ENCODE measurements around the gene FILIP1. TPM values are rescaled to one million over a fixed set of nuclear protein-coding genes. Genes with fewer than 3 reads are reported as not detected.

The FILIP1 gene
- total RNA-seq, 2 donors from 2014 or later: 0.07 to 0.08 TPM

DNA sequence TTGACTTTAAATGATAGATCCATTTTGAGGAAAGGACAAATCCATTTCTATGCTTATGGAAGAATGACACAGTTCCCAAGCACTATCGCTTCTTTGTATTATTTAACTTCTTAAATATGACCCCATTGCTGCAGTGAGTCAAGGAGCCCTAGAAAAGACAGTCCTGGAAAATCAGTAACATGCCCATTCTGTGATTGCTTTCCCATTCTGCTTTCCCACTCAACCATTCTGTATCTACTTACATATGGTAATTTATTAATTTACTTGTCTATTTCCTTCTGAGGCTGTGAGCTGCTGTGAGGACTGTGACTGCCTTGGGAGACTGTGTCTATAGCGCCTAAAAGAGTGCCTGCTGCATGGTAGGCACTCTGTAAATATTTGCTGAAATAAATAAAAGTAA lies 123.6 kb downstream of the FILIP1 start:
- DNase-seq (no peak), ATAC-seq (no peak)
- Mint-ChIP-seq H3K27me3 (peaks cover 16% of the 10 kb centered on the region), H3K4me1 (peaks cover under 1% of the 10 kb centered on the region), H3K36me3 (ENCODE audit: low read depth) (no peaks in the 10 kb centered on the region), H3K4me3 (no peak overlapping the region), H3K27ac (no peak overlapping the region)
- no peaks in the 10 kb centered on the region for H3K9me3 ChIP-seq (ENCODE audit: control insufficient read depth, low read length, poor library complexity, severe bottlenecking)

DNA sequence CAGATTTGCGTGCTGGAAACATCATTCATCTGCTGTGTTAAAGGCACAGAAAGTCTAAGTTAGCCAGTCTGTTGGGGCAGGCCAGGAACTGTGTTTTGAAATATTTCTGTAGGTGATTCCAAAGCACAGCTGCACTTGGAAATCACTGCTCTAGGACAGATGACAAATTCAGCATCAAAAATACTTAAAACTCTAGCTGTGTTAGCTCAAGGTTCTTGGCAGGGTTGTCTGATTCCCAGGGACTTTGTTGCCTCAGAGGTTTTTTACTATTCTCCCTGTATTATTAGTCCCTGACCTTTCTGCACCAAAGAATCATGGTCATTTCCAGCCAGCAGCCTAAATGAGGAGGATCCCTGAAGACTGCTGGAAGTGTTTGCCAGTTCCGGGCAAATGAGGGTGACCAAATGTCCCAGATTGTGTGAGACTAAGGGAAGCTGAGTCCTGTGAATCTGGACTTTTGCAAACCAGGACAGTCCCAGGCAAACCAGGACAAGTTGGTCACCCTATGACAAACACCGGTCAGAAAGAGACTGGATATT lies 124.7 kb downstream of the FILIP1 start:
- H3K9me3 ChIP-seq (ENCODE audit: control insufficient read depth, low read length, poor library complexity, severe bottlenecking): no peaks in the 10 kb centered on the region
- no peaks in the 10 kb centered on the region for H3K36me3 Mint-ChIP-seq (ENCODE audit: low read depth)
- H3K4me3 Mint-ChIP-seq: no peak overlapping the region
- H3K27ac Mint-ChIP-seq: no peak overlapping the region
- DNase-seq (no peak), ATAC-seq (no peak)
- H3K4me1 Mint-ChIP-seq: no peaks in the 10 kb centered on the region
- peaks cover 13% of the 10 kb centered on the region for H3K27me3 Mint-ChIP-seq

DNA sequence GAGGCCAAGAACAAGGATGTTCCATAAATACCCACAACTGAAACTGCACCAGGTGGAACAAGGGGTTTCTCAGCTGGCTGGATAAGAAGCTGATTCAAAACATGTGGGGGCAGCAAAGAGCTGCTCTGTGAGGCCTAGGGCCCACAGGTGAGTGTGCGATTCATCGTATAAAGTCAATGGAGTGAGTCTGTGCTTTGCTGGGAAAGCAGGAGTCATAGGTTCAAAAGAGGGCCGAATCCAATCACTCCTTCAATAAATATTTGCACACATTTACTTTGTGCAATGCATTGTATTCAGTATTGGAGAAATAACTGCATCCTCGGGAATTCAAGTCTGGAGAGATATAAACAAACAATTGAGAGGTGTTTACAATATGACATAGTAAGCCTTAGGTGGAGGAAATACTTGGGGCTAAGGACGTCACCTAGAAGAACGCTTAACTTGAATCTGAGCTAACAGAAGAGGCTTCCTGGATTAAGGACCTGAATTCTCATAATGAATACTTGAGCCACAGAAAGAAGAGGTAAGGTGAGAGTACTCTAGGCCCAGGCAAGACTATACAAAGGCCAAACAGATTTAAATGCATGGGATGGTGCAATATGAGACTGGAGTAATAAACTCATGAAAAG lies 125.3 kb downstream of the FILIP1 start:
- no peak overlapping the region for H3K27ac Mint-ChIP-seq
- H3K36me3 Mint-ChIP-seq (ENCODE audit: low read depth): no peaks in the 10 kb centered on the region
- no peak overlapping the region for H3K4me3 Mint-ChIP-seq
- H3K4me1 Mint-ChIP-seq: no peaks in the 10 kb centered on the region
- no peaks in the 10 kb centered on the region for H3K9me3 ChIP-seq (ENCODE audit: control insufficient read depth, low read length, poor library complexity, severe bottlenecking)
- H3K27me3 Mint-ChIP-seq: peaks cover 16% of the 10 kb centered on the region
- ATAC-seq: no peak
- DNase-seq: no peak

DNA sequence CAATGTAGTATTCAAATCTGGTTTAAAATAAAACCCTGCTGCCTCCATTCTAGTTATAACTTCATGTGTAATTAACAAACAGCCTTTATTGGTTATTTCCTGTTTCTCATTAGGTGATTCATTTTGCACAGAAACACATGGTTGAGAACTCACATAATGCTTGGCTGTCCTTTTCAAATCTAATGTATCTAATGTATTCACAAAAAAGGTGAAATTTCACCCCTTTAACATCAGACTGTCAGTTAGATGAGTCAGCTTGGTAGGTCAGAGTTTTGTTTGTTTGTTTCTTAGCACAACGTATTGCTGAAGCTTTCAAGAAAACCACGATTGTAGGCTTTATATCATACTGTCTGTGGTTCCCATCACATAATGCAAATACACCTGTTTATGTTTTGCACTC lies 130.3 kb downstream of the FILIP1 start:
- H3K27ac Mint-ChIP-seq: no peak overlapping the region
- H3K36me3 Mint-ChIP-seq (ENCODE audit: low read depth): peaks cover under 1% of the 10 kb centered on the region
- no peaks in the 10 kb centered on the region for H3K4me1 Mint-ChIP-seq

DNA sequence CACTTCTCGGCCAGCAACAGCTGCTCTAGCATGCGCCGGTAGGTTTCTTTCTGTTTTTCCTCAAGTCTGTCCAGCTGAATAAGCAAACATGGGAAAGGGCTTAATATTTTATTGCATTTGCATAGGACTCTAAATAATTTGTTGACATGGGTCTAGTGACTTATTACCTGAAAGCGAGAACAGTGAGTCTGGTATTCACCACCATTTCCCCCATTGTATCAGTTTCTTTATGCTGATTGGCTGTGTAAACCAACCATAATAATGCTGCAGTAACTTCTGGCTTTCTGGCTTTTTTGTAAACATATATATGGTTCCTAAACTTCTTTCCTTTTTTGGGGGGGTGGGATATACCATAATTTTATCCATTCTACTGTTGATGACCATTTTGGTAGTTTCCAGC lies 140.0 kb downstream of the FILIP1 start:
- ATAC-seq (no peak), DNase-seq (no peak)
- Mint-ChIP-seq H3K4me3 (no peak overlapping the region), H3K27me3 (peaks cover 56% of the 10 kb centered on the region), H3K4me1 (peaks cover 2% of the 10 kb centered on the region), H3K36me3 (ENCODE audit: low read depth) (peaks cover 4% of the 10 kb centered on the region), H3K27ac (no peak overlapping the region)
- H3K9me3 ChIP-seq (ENCODE audit: control insufficient read depth, low read length, poor library complexity, severe bottlenecking): no peaks in the 10 kb centered on the region

More for the DNA sequence above, 130.3 kb downstream of the FILIP1 start:
- H3K9me3 ChIP-seq (ENCODE audit: control insufficient read depth, low read length, poor library complexity, severe bottlenecking): no peaks in the 10 kb centered on the region
- H3K4me3 Mint-ChIP-seq: no peak overlapping the region
- ATAC-seq: no peak
- DNase-seq: no peak
- H3K27me3 Mint-ChIP-seq: peaks cover 10% of the 10 kb centered on the region

DNA sequence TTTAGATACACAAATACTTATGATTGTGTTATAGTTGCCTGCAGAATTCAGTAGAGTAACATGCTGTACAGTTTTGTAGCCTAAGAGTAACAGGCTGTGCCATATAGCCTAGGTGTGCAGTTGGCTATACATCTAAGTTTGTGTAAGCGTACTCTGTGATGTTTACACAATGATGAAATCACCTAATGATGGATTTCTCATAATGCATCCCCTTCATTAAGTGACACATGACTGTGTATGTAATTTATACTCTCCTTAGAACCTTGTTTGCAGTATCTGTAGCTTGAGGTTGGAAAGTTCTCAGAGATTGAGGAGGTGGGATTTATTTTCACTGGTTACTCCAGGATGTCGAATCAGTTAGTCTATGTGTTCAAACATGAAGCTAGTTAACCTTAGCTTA lies 142.0 kb downstream of the FILIP1 start:
- Mint-ChIP-seq H3K27me3 (peaks cover 62% of the 10 kb centered on the region), H3K27ac (no peak overlapping the region), H3K36me3 (ENCODE audit: low read depth) (no peaks in the 10 kb centered on the region), H3K4me1 (peaks cover 2% of the 10 kb centered on the region), H3K4me3 (no peak overlapping the region)
- H3K9me3 ChIP-seq (ENCODE audit: control insufficient read depth, low read length, poor library complexity, severe bottlenecking): no peaks in the 10 kb centered on the region
- DNase-seq (no peak), ATAC-seq (no peak)

DNA sequence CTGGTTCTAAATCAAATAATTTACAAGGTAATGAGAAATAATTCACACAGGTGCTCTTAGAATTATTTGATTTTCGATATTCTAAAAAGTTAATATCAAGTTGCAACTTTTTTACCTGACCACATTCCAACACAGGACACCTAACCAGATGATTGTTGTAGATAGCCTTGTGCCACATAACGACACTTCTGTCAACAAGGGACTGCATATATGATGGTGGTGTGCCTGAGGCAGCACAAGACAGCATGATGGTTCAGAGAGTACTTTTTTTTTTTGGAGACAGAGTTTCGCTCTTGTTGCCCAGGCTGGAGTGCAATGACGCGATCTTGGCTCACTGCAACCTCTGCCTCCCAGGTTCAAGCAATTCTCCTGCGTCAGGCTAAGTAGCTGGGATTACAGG lies 142.8 kb downstream of the FILIP1 start:
- no peaks in the 10 kb centered on the region for H3K36me3 Mint-ChIP-seq (ENCODE audit: low read depth)
- no peak overlapping the region for H3K4me3 Mint-ChIP-seq
- no peak overlapping the region for H3K27ac Mint-ChIP-seq
- ATAC-seq (no peak), DNase-seq (no peak)
- H3K9me3 ChIP-seq (ENCODE audit: control insufficient read depth, low read length, poor library complexity, severe bottlenecking): no peaks in the 10 kb centered on the region
- peaks cover 2% of the 10 kb centered on the region for H3K4me1 Mint-ChIP-seq
- H3K27me3 Mint-ChIP-seq: peaks cover 62% of the 10 kb centered on the region

DNA sequence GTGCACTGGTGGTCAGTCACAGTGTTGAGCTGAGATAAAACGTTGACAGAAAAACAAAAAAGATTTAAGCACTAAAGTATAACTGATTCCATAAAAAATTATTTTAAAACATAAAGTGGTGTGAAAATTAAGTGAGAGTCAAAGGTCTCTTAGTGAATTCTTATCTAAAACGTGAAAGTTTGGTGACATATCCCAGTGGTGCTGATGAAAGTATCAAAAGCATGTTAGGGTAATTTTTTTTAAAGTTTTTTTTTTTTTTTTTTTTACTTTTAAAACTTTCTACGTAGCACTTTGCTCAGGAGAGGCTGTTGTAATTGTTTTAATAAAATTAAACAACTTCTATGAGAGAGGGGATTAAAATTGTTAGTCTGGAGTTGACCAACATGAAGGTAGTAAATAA lies 143.4 kb downstream of the FILIP1 start:
- Mint-ChIP-seq H3K4me3 (no peak overlapping the region), H3K27me3 (peaks cover 63% of the 10 kb centered on the region)

DNA sequence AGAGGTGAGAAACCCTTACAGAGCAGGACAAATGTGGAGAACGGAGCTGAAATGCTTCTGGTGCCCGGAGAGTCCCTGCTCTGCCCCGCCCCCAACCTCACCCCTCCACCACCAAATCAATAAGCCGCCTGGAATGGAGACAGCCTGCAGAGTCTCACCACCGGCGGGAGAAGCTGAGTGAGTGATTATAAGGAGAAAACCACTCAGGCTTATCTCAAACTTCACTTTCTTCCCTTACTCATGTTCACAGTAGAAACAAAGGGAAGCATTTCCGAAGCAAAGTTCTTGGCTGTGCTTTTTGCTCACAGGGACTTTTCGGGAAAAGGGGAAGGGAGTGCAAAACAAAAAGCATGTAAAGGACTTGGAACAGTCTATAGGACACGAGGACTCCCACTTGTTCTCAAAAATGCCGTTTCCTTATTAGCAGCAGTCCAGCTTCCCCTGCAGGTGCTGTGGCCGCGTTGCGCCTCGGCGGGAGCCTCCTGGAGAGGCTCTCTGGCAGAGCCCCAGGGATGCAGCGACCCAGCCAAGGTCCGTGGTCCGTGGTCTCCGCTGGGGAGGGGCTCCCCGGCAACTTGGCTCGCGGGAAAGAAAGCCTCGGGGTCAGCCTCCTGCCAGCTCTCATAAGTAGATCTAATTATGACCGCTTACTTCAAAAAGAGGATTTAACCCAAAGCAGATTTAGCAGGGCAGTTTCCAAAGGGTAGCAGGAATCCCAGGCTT lies 144.2 kb downstream of the FILIP1 start:
- no peaks in the 10 kb centered on the region for H3K36me3 Mint-ChIP-seq (ENCODE audit: low read depth)
- H3K4me3 Mint-ChIP-seq: no peak overlapping the region
- peaks cover 57% of the 10 kb centered on the region for H3K27me3 Mint-ChIP-seq

More for the DNA sequence above, 143.4 kb downstream of the FILIP1 start:
- ATAC-seq: no peak
- H3K9me3 ChIP-seq (ENCODE audit: control insufficient read depth, low read length, poor library complexity, severe bottlenecking): no peaks in the 10 kb centered on the region
- no peak for DNase-seq
- H3K36me3 Mint-ChIP-seq (ENCODE audit: low read depth): no peaks in the 10 kb centered on the region
- H3K4me1 Mint-ChIP-seq: peaks cover 2% of the 10 kb centered on the region
- H3K27ac Mint-ChIP-seq: no peak overlapping the region

DNA sequence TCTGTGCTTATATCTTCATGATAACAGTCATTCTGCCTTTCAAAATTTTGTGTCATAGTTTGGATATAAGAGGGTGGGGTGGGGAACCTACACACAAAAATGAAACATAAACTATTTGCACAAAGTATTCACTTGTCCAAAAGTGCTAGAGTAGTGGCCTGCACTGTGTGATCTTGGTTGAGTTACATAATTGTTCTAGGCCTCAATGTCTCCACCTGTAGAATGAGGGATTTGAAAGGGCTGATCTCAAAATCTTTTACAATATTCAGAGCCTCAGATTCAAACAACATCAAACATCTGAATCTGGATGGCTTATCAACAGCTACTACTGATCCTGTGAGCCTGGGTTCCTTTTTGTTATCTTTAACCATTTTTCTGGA lies 144.7 kb downstream of the FILIP1 start:
- no peak for ATAC-seq
- H3K4me1 Mint-ChIP-seq: peaks cover 2% of the 10 kb centered on the region
- peaks cover 2% of the 10 kb centered on the region for H3K36me3 Mint-ChIP-seq (ENCODE audit: low read depth)
- no peak for DNase-seq
- no peak overlapping the region for H3K4me3 Mint-ChIP-seq
- H3K27ac Mint-ChIP-seq: no peak overlapping the region
- H3K9me3 ChIP-seq (ENCODE audit: control insufficient read depth, low read length, poor library complexity, severe bottlenecking): no peaks in the 10 kb centered on the region
- H3K27me3 Mint-ChIP-seq: peaks cover 54% of the 10 kb centered on the region

More for the DNA sequence above, 144.2 kb downstream of the FILIP1 start:
- no peaks in the 10 kb centered on the region for H3K9me3 ChIP-seq (ENCODE audit: control insufficient read depth, low read length, poor library complexity, severe bottlenecking)
- ATAC-seq (no peak), DNase-seq (no peak)
- Mint-ChIP-seq H3K27ac (no peak overlapping the region), H3K4me1 (peaks cover 2% of the 10 kb centered on the region)

DNA sequence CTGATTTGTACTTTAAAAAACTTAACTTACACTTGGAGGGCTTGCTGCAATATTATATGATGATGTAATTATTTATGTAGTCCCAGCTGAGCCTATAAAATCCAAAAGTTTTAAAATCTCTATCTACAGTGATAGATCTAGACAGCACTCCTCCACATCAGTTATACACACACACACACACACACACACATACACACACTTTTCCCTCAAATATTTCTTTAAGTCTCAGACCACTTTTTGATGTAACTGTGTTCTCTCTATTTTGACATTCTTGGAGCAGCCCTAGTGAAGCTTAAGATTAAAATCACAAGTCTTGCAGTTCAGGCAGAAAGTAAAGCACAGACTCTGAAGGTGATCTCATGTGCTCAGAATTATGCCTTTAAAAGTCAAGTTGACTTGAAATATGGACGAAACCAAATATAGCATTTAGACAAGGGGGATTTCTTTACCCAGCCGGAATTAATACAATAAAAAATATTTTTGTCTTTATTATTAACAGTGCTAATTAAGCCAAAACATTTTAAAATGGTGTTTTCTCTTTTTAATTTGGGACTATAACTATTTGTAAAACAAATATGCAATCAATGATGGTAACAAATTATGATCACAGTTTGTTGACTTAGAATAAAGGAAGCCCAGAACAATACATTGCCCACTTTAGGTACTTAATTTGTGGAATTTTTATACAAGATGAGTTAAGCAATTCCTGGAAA lies 145.5 kb downstream of the FILIP1 start:
- H3K27ac Mint-ChIP-seq: no peak overlapping the region
- H3K36me3 Mint-ChIP-seq (ENCODE audit: low read depth): peaks cover 2% of the 10 kb centered on the region
- ATAC-seq (no peak), DNase-seq (no peak)
- peaks cover 46% of the 10 kb centered on the region for H3K27me3 Mint-ChIP-seq
- no peaks in the 10 kb centered on the region for H3K9me3 ChIP-seq (ENCODE audit: control insufficient read depth, low read length, poor library complexity, severe bottlenecking)
- H3K4me3 Mint-ChIP-seq: no peak overlapping the region
- peaks cover 2% of the 10 kb centered on the region for H3K4me1 Mint-ChIP-seq

DNA sequence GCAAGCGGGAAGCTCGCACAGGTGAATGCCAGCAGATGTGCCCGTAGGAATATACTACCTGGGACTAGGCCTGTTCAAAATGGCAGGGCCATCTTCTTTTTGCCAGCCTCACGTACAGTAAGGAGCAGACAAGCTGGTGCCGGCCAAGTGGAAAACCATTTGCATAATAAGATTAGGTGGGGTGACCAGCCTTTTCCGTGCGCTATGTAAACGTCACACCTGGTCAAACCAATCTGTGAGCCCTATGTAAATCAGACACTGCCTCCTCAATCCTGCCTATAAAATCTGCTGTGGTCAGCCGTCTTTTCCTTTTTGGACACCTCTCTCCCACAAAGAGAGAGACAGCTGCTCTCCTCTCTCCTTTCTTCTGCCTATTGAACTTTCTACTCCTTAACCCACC lies 148.2 kb downstream of the FILIP1 start:
- Mint-ChIP-seq H3K27me3 (peaks cover 40% of the 10 kb centered on the region), H3K27ac (no peak overlapping the region), H3K4me3 (no peak overlapping the region), H3K36me3 (ENCODE audit: low read depth) (peaks cover 2% of the 10 kb centered on the region), H3K4me1 (peaks cover 2% of the 10 kb centered on the region)
- no peak for ATAC-seq
- DNase-seq: no peak
- no peaks in the 10 kb centered on the region for H3K9me3 ChIP-seq (ENCODE audit: control insufficient read depth, low read length, poor library complexity, severe bottlenecking)

DNA sequence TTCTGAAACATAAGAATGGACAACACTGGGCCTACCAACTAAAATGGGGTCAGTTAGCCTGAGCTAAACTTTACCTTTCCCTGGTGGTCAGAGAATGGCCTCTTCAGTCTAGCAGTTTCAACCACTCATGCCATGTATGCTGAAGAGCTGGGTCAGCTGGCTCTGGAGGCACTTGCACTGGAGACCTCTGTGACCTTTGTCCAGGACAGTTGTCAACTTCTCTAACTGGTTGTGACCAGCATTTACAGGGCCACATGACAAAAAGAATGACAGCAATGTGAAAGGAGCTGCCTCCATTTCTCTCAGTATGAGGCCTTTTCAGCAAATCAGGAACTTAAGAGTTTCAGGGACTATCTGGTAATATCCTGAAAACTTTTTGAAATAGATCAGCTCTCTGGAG lies 149.1 kb downstream of the FILIP1 start:
- no peak for DNase-seq
- H3K9me3 ChIP-seq (ENCODE audit: control insufficient read depth, low read length, poor library complexity, severe bottlenecking): no peaks in the 10 kb centered on the region
- H3K4me3 Mint-ChIP-seq: no peak overlapping the region
- H3K36me3 Mint-ChIP-seq (ENCODE audit: low read depth): peaks cover 2% of the 10 kb centered on the region
- H3K27me3 Mint-ChIP-seq: peaks cover 34% of the 10 kb centered on the region
- H3K27ac Mint-ChIP-seq: no peak overlapping the region
- no peak for ATAC-seq
- H3K4me1 Mint-ChIP-seq: no peaks in the 10 kb centered on the region
